ENCODE results near the gene SNX5. TPM values are rescaled to one million over a fixed set of nuclear protein-coding genes. Genes with fewer than 3 reads are reported as not detected.
A peak's percentile ranks its signal among the peaks of the same experiment; 100 is the strongest.

SNX5 gene
- polyA plus RNA-seq, 1 donor (not counting 4 experiments of a cell fraction or from before 2014, with no cell fraction given) = 187 TPM

DNA sequence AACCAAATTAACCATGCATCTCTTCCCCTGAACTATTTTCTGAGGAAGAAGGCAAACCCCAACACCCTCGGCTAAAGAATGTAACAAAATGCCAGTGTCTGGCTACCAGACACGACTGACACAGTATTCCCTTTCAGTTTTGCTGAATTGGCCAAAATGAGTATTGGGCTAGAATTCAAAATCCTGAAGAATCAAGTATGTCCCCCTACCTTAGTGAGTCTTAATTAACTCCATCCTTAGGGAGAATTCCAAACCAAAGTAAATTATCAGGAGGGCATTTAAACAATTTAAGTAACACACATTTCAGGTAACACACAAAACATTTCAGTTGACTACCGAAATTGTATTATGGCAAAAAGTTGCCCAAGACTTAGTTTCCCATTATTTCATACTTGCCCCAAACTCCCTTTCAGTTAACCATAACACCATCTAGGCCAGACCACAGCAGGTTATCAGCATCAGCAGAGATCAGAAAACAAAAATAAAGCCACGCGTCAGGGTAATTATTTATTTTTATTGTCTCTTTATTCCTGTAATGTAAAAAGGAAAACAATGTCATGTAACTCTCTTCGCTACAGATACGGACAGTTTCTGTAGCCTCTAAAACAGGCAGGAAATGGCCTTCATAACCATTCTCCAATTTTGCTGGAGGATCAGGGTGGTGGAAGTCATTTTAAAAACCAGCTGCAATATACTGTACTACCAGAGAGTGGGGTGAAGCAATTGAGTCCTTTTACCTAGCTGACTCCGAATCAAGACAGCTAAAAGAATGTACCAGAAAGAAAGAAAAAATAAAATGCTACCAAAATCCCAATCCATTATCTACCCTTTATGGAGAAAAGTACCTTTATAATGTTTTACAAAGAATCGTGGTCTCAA is 1.9 kb downstream of the SNX5 start:
- H3K79me2 ChIP-seq (ENCODE audit: control insufficient read depth, insufficient read depth, low read length) = peaks cover 89% of the 10 kb centered on the region
- no peak for DNase-seq (ENCODE audit: low read depth, low spot score)
- peak overlapping the region; percentile 84 to 97 (median 95) for H3K4me3 ChIP-seq (ENCODE audit: control insufficient read depth in 2 of 3, extremely low read depth in 1 of 3, insufficient read depth in 2 of 3, low read depth in 1 of 3, low read length in 3 of 3)
- peaks cover 40% of the 10 kb centered on the region for H3K4me1 ChIP-seq (ENCODE audit: control insufficient read depth, extremely low read depth, insufficient read depth, low read length)
- FAIRE-seq = no peak
- no peak overlapping the region for H2AFZ ChIP-seq (ENCODE audit: control insufficient read depth, low read length)
- H3K9me3 ChIP-seq (ENCODE audit: control insufficient read depth, low read depth, low read length) = no peaks in the 10 kb centered on the region
- H3K9me1 ChIP-seq (ENCODE audit: control insufficient read depth, extremely low read depth, insufficient read depth, low read length) = peaks cover 6% of the 10 kb centered on the region
- TF ChIP-seq, protein P1, sequence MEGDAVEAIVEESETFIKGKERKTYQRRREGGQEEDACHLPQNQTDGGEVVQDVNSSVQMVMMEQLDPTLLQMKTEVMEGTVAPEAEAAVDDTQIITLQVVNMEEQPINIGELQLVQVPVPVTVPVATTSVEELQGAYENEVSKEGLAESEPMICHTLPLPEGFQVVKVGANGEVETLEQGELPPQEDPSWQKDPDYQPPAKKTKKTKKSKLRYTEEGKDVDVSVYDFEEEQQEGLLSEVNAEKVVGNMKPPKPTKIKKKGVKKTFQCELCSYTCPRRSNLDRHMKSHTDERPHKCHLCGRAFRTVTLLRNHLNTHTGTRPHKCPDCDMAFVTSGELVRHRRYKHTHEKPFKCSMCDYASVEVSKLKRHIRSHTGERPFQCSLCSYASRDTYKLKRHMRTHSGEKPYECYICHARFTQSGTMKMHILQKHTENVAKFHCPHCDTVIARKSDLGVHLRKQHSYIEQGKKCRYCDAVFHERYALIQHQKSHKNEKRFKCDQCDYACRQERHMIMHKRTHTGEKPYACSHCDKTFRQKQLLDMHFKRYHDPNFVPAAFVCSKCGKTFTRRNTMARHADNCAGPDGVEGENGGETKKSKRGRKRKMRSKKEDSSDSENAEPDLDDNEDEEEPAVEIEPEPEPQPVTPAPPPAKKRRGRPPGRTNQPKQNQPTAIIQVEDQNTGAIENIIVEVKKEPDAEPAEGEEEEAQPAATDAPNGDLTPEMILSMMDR (optimal IDR thresholded peaks at IDR 0.05 in 1 of 3, IDR thresholded peaks at IDR 0.05 in 1 of 3, conservative IDR thresholded peaks at IDR 0.05 in 1 of 3; ENCODE audit: extremely low read depth in 1 of 3, insufficient read depth in 2 of 3, low read length in 3 of 3) = no peak
- TF ChIP-seq EZH2 (IDR thresholded peaks at IDR 0.05; ENCODE audit: low read length) = no peak
- H3K27me3 ChIP-seq (ENCODE audit: control insufficient read depth, extremely low read depth, insufficient read depth, low read length) = no peaks in the 10 kb centered on the region
- H3K9ac ChIP-seq (ENCODE audit: control insufficient read depth, extremely low read depth, insufficient read depth, low read length) = peak overlapping the region; percentile 99
- H3K4me2 ChIP-seq (ENCODE audit: control insufficient read depth, extremely low read depth, insufficient read depth, low read depth, low read length) = peak overlapping the region; percentile 99
- H4K20me1 ChIP-seq (ENCODE audit: control insufficient read depth, extremely low read depth, insufficient read depth, low read length) = peaks cover 39% of the 10 kb centered on the region
- dilution Hi-C loops (cut with MboI; ENCODE audit: extremely low pct_ligation_motif_present, low sequenced_read_pairs) = no loop called here
- peak overlapping the region; percentile 98 for H3K27ac ChIP-seq (ENCODE audit: control insufficient read depth, insufficient read depth, low read length)
- peaks cover 4 to 40% of the 10 kb centered on the region in 2 experiments for H3K36me3 ChIP-seq (ENCODE audit: control insufficient read depth in 2 of 2, extremely low read depth in 1 of 2, insufficient read depth in 2 of 2, low read length in 2 of 2)

DNA sequence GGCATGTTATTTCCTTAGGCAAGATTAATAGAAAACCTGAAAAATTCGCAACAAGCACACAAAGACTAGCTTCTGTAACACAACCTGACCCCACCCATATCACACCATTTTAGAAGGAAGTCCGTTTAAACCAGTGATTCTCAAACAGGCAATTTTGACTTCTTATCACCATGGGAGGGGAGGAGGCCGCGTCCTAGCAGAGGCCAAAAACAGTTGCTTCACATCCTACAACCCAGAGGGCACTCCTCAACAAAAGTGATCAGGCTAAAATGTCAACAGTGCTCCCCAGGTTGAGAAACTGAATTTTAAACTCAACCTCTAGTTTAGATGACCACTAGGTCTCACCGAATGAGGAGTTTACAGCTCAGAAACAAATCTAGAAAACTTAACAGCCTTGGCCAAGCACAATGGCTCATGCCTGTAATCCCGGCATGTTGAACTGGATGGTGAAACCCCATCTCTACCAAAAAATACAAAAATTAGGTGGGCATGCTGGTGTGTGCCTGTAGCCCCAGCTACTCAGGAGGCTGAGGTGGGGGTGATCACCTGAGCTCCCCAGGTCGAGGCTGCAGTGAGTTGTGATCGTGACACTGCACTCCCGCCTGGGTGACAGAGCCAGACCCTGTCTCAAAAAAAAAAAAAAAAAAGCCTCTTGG is 3.4 kb downstream of the SNX5 start:
- Histone ChIP-seq H3K36me3 (ENCODE audit: control insufficient read depth in 2 of 2, extremely low read depth in 1 of 2, insufficient read depth in 2 of 2, low read length in 2 of 2) (peaks cover 4 to 48% of the 10 kb centered on the region in 2 experiments), H3K4me1 (ENCODE audit: control insufficient read depth, extremely low read depth, insufficient read depth, low read length) (peaks cover 43% of the 10 kb centered on the region), H4K20me1 (ENCODE audit: control insufficient read depth, extremely low read depth, insufficient read depth, low read length) (peaks cover 49% of the 10 kb centered on the region), H3K4me3 (ENCODE audit: control insufficient read depth in 2 of 3, extremely low read depth in 1 of 3, insufficient read depth in 2 of 3, low read depth in 1 of 3, low read length in 3 of 3) (peak overlapping the region in 2 of 3 experiments; percentile 95 to 97), H3K27ac (ENCODE audit: control insufficient read depth, insufficient read depth, low read length) (peak overlapping the region; percentile 98), H3K4me2 (ENCODE audit: control insufficient read depth, extremely low read depth, insufficient read depth, low read depth, low read length) (peak overlapping the region; percentile 99), H3K9ac (ENCODE audit: control insufficient read depth, extremely low read depth, insufficient read depth, low read length) (peak overlapping the region; percentile 99), H3K79me2 (ENCODE audit: control insufficient read depth, insufficient read depth, low read length) (peaks cover 90% of the 10 kb centered on the region), H3K9me1 (ENCODE audit: control insufficient read depth, extremely low read depth, insufficient read depth, low read length) (peaks cover 6% of the 10 kb centered on the region), H3K27me3 (ENCODE audit: control insufficient read depth, extremely low read depth, insufficient read depth, low read length) (no peaks in the 10 kb centered on the region), H2AFZ (ENCODE audit: control insufficient read depth, low read length) (no peak overlapping the region), H3K9me3 (ENCODE audit: control insufficient read depth, low read depth, low read length) (no peaks in the 10 kb centered on the region)
- TF ChIP-seq, protein P1 (optimal IDR thresholded peaks at IDR 0.05 in 1 of 3, IDR thresholded peaks at IDR 0.05 in 1 of 3, conservative IDR thresholded peaks at IDR 0.05 in 1 of 3; ENCODE audit: extremely low read depth in 1 of 3, insufficient read depth in 2 of 3, low read length in 3 of 3) = no peak
- no peak for TF ChIP-seq EZH2 (IDR thresholded peaks at IDR 0.05; ENCODE audit: low read length)
- DNase-seq (ENCODE audit: low read depth, low spot score) (no peak), FAIRE-seq (no peak)
- dilution Hi-C loops (cut with MboI; ENCODE audit: extremely low pct_ligation_motif_present, low sequenced_read_pairs) = no loop called here

Measured in keratinocyte (primary cell).